LNCaP clone FGC (cell line): ENCODE measurements around the gene ESPNL.

Source experiments
- DNase-seq: peaks from one replicate; pipeline ENCODE4 v3.0.0-alpha.2; 2011; ENCODE audit warnings: low read depth
- H3K4me3 ChIP-seq: 2 replicates; pipeline ENCODE4 v1.5.1; 2011; ENCODE audit warnings: mild to moderate bottlenecking, low read depth, low read length, control low read depth
- CTCF ChIP-seq: IDR thresholded peaks from 2 replicates; pipeline ENCODE4 v1.5.1; 2012; ENCODE audit warnings: mild to moderate bottlenecking; ENCODE audit not compliant: control insufficient read depth, insufficient read depth; ENCODE audit errors: extremely low read depth

The ESPNL gene

GRCh38 chr2:238081150-238081549, 19.0 kb upstream of the ESPNL start:
- no peak for DNase-seq
- TF ChIP-seq CTCF = no peak
- H3K4me3 ChIP-seq = no peak overlapping the region

- no peak for DNase-seq
- no peak overlapping the region for H3K4me3 ChIP-seq
- TF ChIP-seq CTCF = no peak
Measured at GRCh38 chr2:238081561-238081960, 18.6 kb upstream of the ESPNL start.

- TF ChIP-seq CTCF = no peak
- no peak for DNase-seq
Measured at GRCh38 chr2:238082151-238082550, 18.0 kb upstream of the ESPNL start.

GRCh38 chr2:238082827-238083226, 17.3 kb upstream of the ESPNL start:
- TF ChIP-seq CTCF = no peak
- DNase-seq = no peak
- no peak overlapping the region for H3K4me3 ChIP-seq

More at GRCh38 chr2:238082151-238082550, 18.0 kb upstream of the ESPNL start:
- no peak overlapping the region for H3K4me3 ChIP-seq

- no peak overlapping the region for H3K4me3 ChIP-seq
- no peak for TF ChIP-seq CTCF
- DNase-seq = no peak
Measured at GRCh38 chr2:238083919-238084318, 16.2 kb upstream of the ESPNL start.

GRCh38 chr2:238084761-238085160, 15.4 kb upstream of the ESPNL start:
- no peak for TF ChIP-seq CTCF
- H3K4me3 ChIP-seq = no peak overlapping the region
- DNase-seq = no peak

- H3K4me3 ChIP-seq = no peak overlapping the region
- no peak for TF ChIP-seq CTCF
- no peak for DNase-seq
Measured at GRCh38 chr2:238085899-238086298, 14.2 kb upstream of the ESPNL start.
